Panc1 (cell line): Measurements from ENCODE around the gene RPS27L.

Experiments used
- POLR2AphosphoS5 ChIP-seq: IDR thresholded peaks from 2 replicates; pipeline ENCODE4 v1.6.1; 2012; ENCODE audit warnings: mild to moderate bottlenecking, low read depth, low read length, moderate library complexity
- SIN3A ChIP-seq: IDR thresholded peaks from 2 replicates; pipeline ENCODE4 v1.6.1; 2012; ENCODE audit warnings: low read depth, mild to moderate bottlenecking, low read length, moderate library complexity, borderline replicate concordance; ENCODE audit not compliant: insufficient read depth
- TCF7L2 ChIP-seq: IDR thresholded peaks from 2 replicates; pipeline ENCODE4 v1.6.1; 2011; ENCODE audit warnings: mild to moderate bottlenecking, low read depth, low read length, inconsistent platforms
- TF ChIP-seq, protein P1 (sequence below): fragments of 450-650 bp; IDR thresholded peaks from 2 replicates; pipeline ENCODE4 v1.5.1; 2017; ENCODE audit warnings: mild to moderate bottlenecking
- TF ChIP-seq, protein P2 (sequence below), 2 experiments: IDR thresholded peaks; 2 replicates each; pipeline ENCODE4 v1.6.1; 2011 to 2012; ENCODE audit warnings: low read depth in 2 of 2, control low read depth in 1 of 2, low read length in 1 of 2, mild to moderate bottlenecking in 1 of 2, moderate library complexity in 1 of 2; ENCODE audit not compliant: insufficient read depth in 1 of 2

DNA sequence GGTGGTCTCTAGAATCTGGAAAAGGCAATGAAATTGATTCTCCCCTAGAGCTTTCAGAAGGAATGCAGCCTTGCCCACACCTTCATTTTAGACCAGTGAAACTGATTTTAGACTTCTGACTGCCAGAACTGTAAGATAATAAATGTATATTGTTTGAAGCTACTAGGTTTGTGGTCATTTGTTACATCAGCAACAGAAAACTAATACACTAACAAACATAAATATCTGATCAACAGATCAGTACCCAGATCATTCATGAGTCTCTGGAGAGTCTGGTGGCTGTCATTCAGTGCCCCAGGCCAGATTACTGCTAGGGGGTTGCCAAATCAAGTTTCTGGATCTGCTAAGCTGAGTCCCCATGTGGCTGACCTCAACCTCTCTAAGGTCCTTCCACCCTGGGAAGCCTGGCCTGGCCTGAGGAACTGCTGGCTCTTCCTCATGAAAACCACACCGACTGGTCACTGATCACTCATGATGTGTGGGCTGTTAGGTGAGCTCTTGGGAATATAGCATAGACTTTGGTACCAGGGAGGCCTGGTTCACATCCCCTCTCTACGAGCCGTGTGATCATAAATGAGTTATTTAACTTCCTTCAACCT is 46.8 kb downstream of the RPS27L start:
- no peak for TF ChIP-seq SIN3A
- TF ChIP-seq, protein P1, sequence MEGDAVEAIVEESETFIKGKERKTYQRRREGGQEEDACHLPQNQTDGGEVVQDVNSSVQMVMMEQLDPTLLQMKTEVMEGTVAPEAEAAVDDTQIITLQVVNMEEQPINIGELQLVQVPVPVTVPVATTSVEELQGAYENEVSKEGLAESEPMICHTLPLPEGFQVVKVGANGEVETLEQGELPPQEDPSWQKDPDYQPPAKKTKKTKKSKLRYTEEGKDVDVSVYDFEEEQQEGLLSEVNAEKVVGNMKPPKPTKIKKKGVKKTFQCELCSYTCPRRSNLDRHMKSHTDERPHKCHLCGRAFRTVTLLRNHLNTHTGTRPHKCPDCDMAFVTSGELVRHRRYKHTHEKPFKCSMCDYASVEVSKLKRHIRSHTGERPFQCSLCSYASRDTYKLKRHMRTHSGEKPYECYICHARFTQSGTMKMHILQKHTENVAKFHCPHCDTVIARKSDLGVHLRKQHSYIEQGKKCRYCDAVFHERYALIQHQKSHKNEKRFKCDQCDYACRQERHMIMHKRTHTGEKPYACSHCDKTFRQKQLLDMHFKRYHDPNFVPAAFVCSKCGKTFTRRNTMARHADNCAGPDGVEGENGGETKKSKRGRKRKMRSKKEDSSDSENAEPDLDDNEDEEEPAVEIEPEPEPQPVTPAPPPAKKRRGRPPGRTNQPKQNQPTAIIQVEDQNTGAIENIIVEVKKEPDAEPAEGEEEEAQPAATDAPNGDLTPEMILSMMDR, result no peak
- TF ChIP-seq POLR2AphosphoS5, result no peak
- TF ChIP-seq TCF7L2, result no peak
- TF ChIP-seq, protein P2, sequence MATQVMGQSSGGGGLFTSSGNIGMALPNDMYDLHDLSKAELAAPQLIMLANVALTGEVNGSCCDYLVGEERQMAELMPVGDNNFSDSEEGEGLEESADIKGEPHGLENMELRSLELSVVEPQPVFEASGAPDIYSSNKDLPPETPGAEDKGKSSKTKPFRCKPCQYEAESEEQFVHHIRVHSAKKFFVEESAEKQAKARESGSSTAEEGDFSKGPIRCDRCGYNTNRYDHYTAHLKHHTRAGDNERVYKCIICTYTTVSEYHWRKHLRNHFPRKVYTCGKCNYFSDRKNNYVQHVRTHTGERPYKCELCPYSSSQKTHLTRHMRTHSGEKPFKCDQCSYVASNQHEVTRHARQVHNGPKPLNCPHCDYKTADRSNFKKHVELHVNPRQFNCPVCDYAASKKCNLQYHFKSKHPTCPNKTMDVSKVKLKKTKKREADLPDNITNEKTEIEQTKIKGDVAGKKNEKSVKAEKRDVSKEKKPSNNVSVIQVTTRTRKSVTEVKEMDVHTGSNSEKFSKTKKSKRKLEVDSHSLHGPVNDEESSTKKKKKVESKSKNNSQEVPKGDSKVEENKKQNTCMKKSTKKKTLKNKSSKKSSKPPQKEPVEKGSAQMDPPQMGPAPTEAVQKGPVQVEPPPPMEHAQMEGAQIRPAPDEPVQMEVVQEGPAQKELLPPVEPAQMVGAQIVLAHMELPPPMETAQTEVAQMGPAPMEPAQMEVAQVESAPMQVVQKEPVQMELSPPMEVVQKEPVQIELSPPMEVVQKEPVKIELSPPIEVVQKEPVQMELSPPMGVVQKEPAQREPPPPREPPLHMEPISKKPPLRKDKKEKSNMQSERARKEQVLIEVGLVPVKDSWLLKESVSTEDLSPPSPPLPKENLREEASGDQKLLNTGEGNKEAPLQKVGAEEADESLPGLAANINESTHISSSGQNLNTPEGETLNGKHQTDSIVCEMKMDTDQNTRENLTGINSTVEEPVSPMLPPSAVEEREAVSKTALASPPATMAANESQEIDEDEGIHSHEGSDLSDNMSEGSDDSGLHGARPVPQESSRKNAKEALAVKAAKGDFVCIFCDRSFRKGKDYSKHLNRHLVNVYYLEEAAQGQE (IDR thresholded peaks at IDR 0.05; ENCODE audit: insufficient read depth in 1 of 2, low read depth in 2 of 2, low read length in 1 of 2), result no peak
